GM12878 (cell line): ENCODE data around the gene MRAS. TPM values are rescaled to one million over a fixed set of nuclear protein-coding genes. Genes with fewer than 3 reads are reported as not detected.

ENCODE experiments used
- BACH1 ChIP-seq: fragments of 450-650 bp; IDR thresholded peaks from 2 replicates; pipeline ENCODE4 v1.6.1; 2017; ENCODE audit warnings: mild to moderate bottlenecking, borderline replicate concordance
- E2F8 ChIP-seq: fragments of 450-650 bp; IDR thresholded peaks from 2 replicates; pipeline ENCODE4 v1.6.1; 2018; ENCODE audit warnings: mild to moderate bottlenecking, low read depth, moderate library complexity; ENCODE audit not compliant: partially characterized antibody
- EED ChIP-seq: sonication (generic); IDR thresholded peaks from 2 replicates; pipeline ENCODE4 v1.6.1; 2016; ENCODE audit warnings: antibody characterized with exemption, low read depth
- ESRRA ChIP-seq: IDR thresholded peaks from 2 replicates; pipeline ENCODE4 v1.6.1; 2012; ENCODE audit warnings: mild to moderate bottlenecking, low read length, improper control_type of control experiment
- GABPA ChIP-seq: IDR thresholded peaks from 2 replicates; pipeline ENCODE4 v1.6.1; 2014; ENCODE audit warnings: antibody characterized with exemption, low read depth, mild to moderate bottlenecking, inconsistent platforms
- GATAD2B ChIP-seq: fragments of 450-650 bp; conservative IDR thresholded peaks from 2 replicates; pipeline ENCODE4 v1.6.1; 2017; ENCODE audit warnings: low read depth, mild to moderate bottlenecking, moderate library complexity
- HDAC6 ChIP-seq: fragments of 200-600 bp; sonication (generic); IDR thresholded peaks from one replicate; pipeline ENCODE4 v1.8.0; 2017; ENCODE audit warnings: antibody characterized with exemption; ENCODE audit not compliant: unreplicated experiment
- MYB ChIP-seq: fragments of 150-350 bp; IDR thresholded peaks from 2 replicates; pipeline ENCODE4 v1.6.1; 2014; ENCODE audit warnings: mild to moderate bottlenecking, low read depth, low read length, borderline replicate concordance
- NR2C2 ChIP-seq: IDR thresholded peaks from 2 replicates; pipeline ENCODE4 v1.6.1; 2011; ENCODE audit warnings: borderline replicate concordance, low read depth; ENCODE audit not compliant: control insufficient read depth, insufficient read length
- PAX5 ChIP-seq: IDR thresholded peaks from 2 replicates; pipeline ENCODE4 v1.6.1; 2011; ENCODE audit warnings: low read depth, low read length, borderline replicate concordance
- PML ChIP-seq: IDR thresholded peaks from 2 replicates; pipeline ENCODE4 v1.6.1; 2012; ENCODE audit warnings: low read length, inconsistent platforms
- POLR2AphosphoS2 ChIP-seq: IDR thresholded peaks from 2 replicates; pipeline ENCODE4 v1.6.1; 2011; ENCODE audit warnings: low read depth, mild to moderate bottlenecking, low read length, improper control_type of control experiment, moderate library complexity
- POLR2AphosphoS5 ChIP-seq: IDR thresholded peaks from 2 replicates; pipeline ENCODE4 v1.6.1; 2011; ENCODE audit warnings: mild to moderate bottlenecking, low read length, inconsistent platforms
- RCOR1 ChIP-seq: conservative IDR thresholded peaks from 2 replicates; pipeline ENCODE4 v1.6.1; 2012; ENCODE audit warnings: low read depth, low read length, improper control_type of control experiment
- RUNX3 ChIP-seq: IDR thresholded peaks from 2 replicates; pipeline ENCODE4 v1.6.1; 2012; ENCODE audit warnings: low read length, inconsistent platforms
- SPI1 ChIP-seq: IDR thresholded peaks from 2 replicates; pipeline ENCODE4 v1.6.1; 2011; ENCODE audit warnings: low read depth, mild to moderate bottlenecking, low read length, moderate library complexity, borderline replicate concordance; ENCODE audit not compliant: insufficient read depth
- SREBF2 ChIP-seq: IDR thresholded peaks from 2 replicates; pipeline ENCODE4 v1.6.1; 2012; ENCODE audit warnings: mild to moderate bottlenecking, low read length
- TAF1 ChIP-seq: IDR thresholded peaks from 2 replicates; pipeline ENCODE4 v1.6.1; 2011; ENCODE audit warnings: mild to moderate bottlenecking, low read depth, low read length, borderline replicate concordance
- USF1 ChIP-seq: IDR thresholded peaks from 2 replicates; pipeline ENCODE4 v1.6.1; 2011; ENCODE audit warnings: borderline replicate concordance, low read depth, mild to moderate bottlenecking, moderate library complexity, mixed read lengths, low read length; ENCODE audit not compliant: insufficient read depth; ENCODE audit errors: extremely low read length
- ZNF207 ChIP-seq: fragments of 450-650 bp; IDR thresholded peaks from 2 replicates; pipeline ENCODE4 v1.6.1; 2014; ENCODE audit warnings: antibody characterized with exemption, mild to moderate bottlenecking, borderline replicate concordance
- ZNF217 ChIP-seq: fragments of 450-650 bp; IDR thresholded peaks from 2 replicates; pipeline ENCODE4 v1.6.1; 2017; ENCODE audit warnings: antibody characterized with exemption, mild to moderate bottlenecking
- ZNF384 ChIP-seq: IDR thresholded peaks from 2 replicates; pipeline ENCODE4 v1.6.1; 2012; ENCODE audit warnings: low read depth, mild to moderate bottlenecking, low read length, improper control_type of control experiment, borderline replicate concordance
- ZNF687 ChIP-seq: fragments of 450-650 bp; IDR thresholded peaks from 2 replicates; pipeline ENCODE4 v1.6.1; 2017; ENCODE audit warnings: mild to moderate bottlenecking, moderate library complexity
- polyA plus RNA-seq, 11 experiments: library from polyadenylated mRNA; depleted of rRNA in 4 of 11; unstranded in 6 of 11; stranded (reverse) in 5 of 11; fragments of >200 nt; fragmentation: Nextera tagmentation in 4 of 11; fragmentation: Illumina TruSeq in 1 of 11; extraction: Ambion mirVana in 4 of 11; extraction: Trizol in 1 of 11; gene quantifications; 1 replicate in 1 of 11; 2 replicates in 10 of 11; pipeline versions ENCODE4 v1.2.1 to v1.2.3, GENCODE V29; 2011 to 2016; ENCODE audit warnings: inconsistent platforms in 2 of 11, missing spikeins in 2 of 11, low read depth in 1 of 11
- total RNA-seq, 4 experiments: library from RNA; depleted of rRNA in 3 of 4; stranded (reverse); fragments of >200 nt in 3 of 4; fragmentation: Illumina TruSeq in 1 of 4; extraction: Trizol in 1 of 4; gene quantifications; 2 replicates each; pipeline versions ENCODE4 v1.2.1 to v1.2.3, GENCODE V29; 2013 to 2021

The MRAS gene
- total and polyA plus RNA-seq, 10 of the 15 experiments (the other 5 are each of a cell fraction or from before 2014, with no cell fraction given), result 0.01 to 0.44 (median 0.17) TPM; not detected in 6

GRCh38 chr3:138371070-138371965 is 22.9 kb downstream of the MRAS start (continued):
- TF ChIP-seq ZNF687, result no peak
- peak; percentile 78 for TF ChIP-seq SPI1
- peak; percentile 97 for TF ChIP-seq PAX5
- TF ChIP-seq ZNF207, result no peak
- no peak for TF ChIP-seq MYB
- no peak for TF ChIP-seq ZNF384
- TF ChIP-seq POLR2AphosphoS2, result no peak
- TF ChIP-seq PML, result no peak
- no peak for TF ChIP-seq TAF1
- no peak for TF ChIP-seq E2F8
- TF ChIP-seq HDAC6, result no peak
- TF ChIP-seq ZNF217, result peak; percentile 99
- no peak for TF ChIP-seq USF1
- TF ChIP-seq GATAD2B, result 0 out of 2 replicates have a peak, but pooled peaks have one; percentile 34
- 0 out of 2 replicates have a peak, but pooled peaks have one; percentile 79 for TF ChIP-seq RCOR1
- no peak for TF ChIP-seq NR2C2
- TF ChIP-seq BACH1, result no peak
- TF ChIP-seq RUNX3, result peak; percentile 99
- no peak for TF ChIP-seq ESRRA
- no peak for TF ChIP-seq SREBF2
- TF ChIP-seq EED, result no peak
- TF ChIP-seq GABPA, result peak; percentile 23; the same call in 1 of the 2 replicates
- no peak for TF ChIP-seq POLR2AphosphoS5
